HG03520 (cell line): ENCODE data around the gene PPP1R1C.

Experiments
- ATAC-seq: cut with Tn5 transposase; IDR thresholded peaks from one replicate; pipeline ENCODE4 v1.9.1; 2021; ENCODE audit warnings: mild to moderate bottlenecking, moderate library complexity; ENCODE audit not compliant: unreplicated experiment

The PPP1R1C gene

GRCh38 chr2:182058056-182058455 lies 72.4 kb downstream of the PPP1R1C start:
- ATAC-seq, result no peak

- ATAC-seq, result no peak
Observed at GRCh38 chr2:182061739-182062138, 76.1 kb downstream of the PPP1R1C start.

GRCh38 chr2:182062329-182062972 lies 76.8 kb downstream of the PPP1R1C start:
- no peak for ATAC-seq

- ATAC-seq, result no peak
Observed at GRCh38 chr2:182064019-182064778, 78.5 kb downstream of the PPP1R1C start.

- ATAC-seq, result no peak
Observed at GRCh38 chr2:182066400-182067087, 80.9 kb downstream of the PPP1R1C start.

- no peak for ATAC-seq
Observed at GRCh38 chr2:182067393-182067792, 81.7 kb downstream of the PPP1R1C start.

- ATAC-seq, result no peak
Observed at GRCh38 chr2:182068811-182069210, 83.2 kb downstream of the PPP1R1C start.

GRCh38 chr2:182069416-182069815 lies 83.8 kb downstream of the PPP1R1C start:
- no peak for ATAC-seq

GRCh38 chr2:182069908-182070307 lies 84.3 kb downstream of the PPP1R1C start:
- no peak for ATAC-seq

- ATAC-seq, result no peak
Observed at GRCh38 chr2:182070736-182071135, 85.1 kb downstream of the PPP1R1C start.

- ATAC-seq, result no peak
Observed at GRCh38 chr2:182072861-182073260, 87.2 kb downstream of the PPP1R1C start.

GRCh38 chr2:182073613-182074012 lies 88.0 kb downstream of the PPP1R1C start:
- no peak for ATAC-seq

- peak; percentile 39 for ATAC-seq
Observed at GRCh38 chr2:182077023-182077422, 91.4 kb downstream of the PPP1R1C start.

GRCh38 chr2:182077448-182078142 lies 91.9 kb downstream of the PPP1R1C start:
- peak; percentile 52 for ATAC-seq

GRCh38 chr2:182078988-182079602 lies 93.4 kb downstream of the PPP1R1C start:
- ATAC-seq, result no peak

- no peak for ATAC-seq
Observed at GRCh38 chr2:182080493-182080892, 94.8 kb downstream of the PPP1R1C start.

GRCh38 chr2:182081602-182082260 lies 96.1 kb downstream of the PPP1R1C start:
- ATAC-seq, result no peak

GRCh38 chr2:182088681-182089320 lies 103.1 kb downstream of the PPP1R1C start:
- ATAC-seq, result no peak

- no peak for ATAC-seq
Observed at GRCh38 chr2:182090486-182090885, 104.8 kb downstream of the PPP1R1C start.
